ENCODE data around the gene PSMB11. TPM values are rescaled to one million over a fixed set of nuclear protein-coding genes. Genes with fewer than 3 reads are reported as not detected.

The PSMB11 gene
- total and polyA plus RNA-seq, 2 donors (not counting 1 experiment from before 2014, with no cell fraction given) = not detected

GRCh38 chr14:23043754-23044153 lies 1.7 kb downstream of the PSMB11 start:
- H4K20me1 ChIP-seq (ENCODE audit: control insufficient read depth, insufficient read depth, low read length, poor library complexity, severe bottlenecking) = no peaks in the 10 kb centered on the region
- no peak overlapping the region for H3K27ac ChIP-seq (ENCODE audit: low read length in 2 of 2)
- H3K4me1 Mint-ChIP-seq = no peaks in the 10 kb centered on the region
- H3K9ac ChIP-seq (ENCODE audit: low read length) = no peak overlapping the region
- peaks cover 0 to 4% (median 0%) of the 10 kb centered on the region in 4 experiments for H3K27me3 ChIP-seq (replicated peaks in 1 of 4; ENCODE audit: control extremely low read depth in 1 of 4, control insufficient read depth in 3 of 4, insufficient read depth in 4 of 4, low read length in 3 of 4)
- H3K4me1 ChIP-seq (ENCODE audit: control insufficient read depth in 2 of 2, insufficient read depth in 2 of 2, low read length in 2 of 2) = no peaks in the 10 kb centered on the region
- ATAC-seq (ENCODE audit: low read depth) = no peak
- no peaks in the 10 kb centered on the region for H3K79me2 ChIP-seq (ENCODE audit: control insufficient read depth, insufficient read depth, low read length)
- intact Hi-C loops (cut with micrococcal nuclease) = no loop called here
- no peaks in the 10 kb centered on the region for H3K9me3 Mint-ChIP-seq (ENCODE audit: insufficient read depth)
- H3K4me3 ChIP-seq (ENCODE audit: control extremely low read depth in 1 of 5, extremely low read depth in 1 of 5, insufficient read depth in 1 of 5, low read depth in 2 of 5, low read length in 4 of 5) = no peak overlapping the region
- CTCF ChIA-PET = no interaction called here
- no peak overlapping the region for H3K4me2 ChIP-seq (replicated peaks; ENCODE audit: low read depth, low read length, poor library complexity, severe bottlenecking)
- H3K9me3 ChIP-seq (ENCODE audit: control extremely low read depth in 1 of 3, control insufficient read depth in 2 of 3, insufficient read depth in 1 of 3, low read length in 2 of 3) = no peaks in the 10 kb centered on the region
- WGBS (ENCODE audit: insufficient coverage) = 100% methylated on average over 2 of the region's 3 CpGs
- no peaks in the 10 kb centered on the region for H3K27me3 Mint-ChIP-seq
- H3K4me3 Mint-ChIP-seq = no peak overlapping the region
- POLR2A ChIA-PET = no interaction called here
- H3K27ac Mint-ChIP-seq = no peak overlapping the region
- H3K36me3 ChIP-seq (replicated peaks in 1 of 2; ENCODE audit: control extremely low read depth in 1 of 2, control insufficient read depth in 1 of 2, extremely low read depth in 1 of 2, insufficient read depth in 2 of 2, low read length in 1 of 2) = no peaks in the 10 kb centered on the region
- no peak overlapping the region for H2AFZ ChIP-seq (ENCODE audit: insufficient read depth, low read depth, low read length, poor library complexity, severe bottlenecking)
- DNase-seq = no peak
- TF ChIP-seq EZH2 (IDR thresholded peaks at IDR 0.05; ENCODE audit: borderline replicate concordance, insufficient read depth, low read depth, low read length, poor library complexity, severe bottlenecking) = no peak
- TF ChIP-seq, protein P1, sequence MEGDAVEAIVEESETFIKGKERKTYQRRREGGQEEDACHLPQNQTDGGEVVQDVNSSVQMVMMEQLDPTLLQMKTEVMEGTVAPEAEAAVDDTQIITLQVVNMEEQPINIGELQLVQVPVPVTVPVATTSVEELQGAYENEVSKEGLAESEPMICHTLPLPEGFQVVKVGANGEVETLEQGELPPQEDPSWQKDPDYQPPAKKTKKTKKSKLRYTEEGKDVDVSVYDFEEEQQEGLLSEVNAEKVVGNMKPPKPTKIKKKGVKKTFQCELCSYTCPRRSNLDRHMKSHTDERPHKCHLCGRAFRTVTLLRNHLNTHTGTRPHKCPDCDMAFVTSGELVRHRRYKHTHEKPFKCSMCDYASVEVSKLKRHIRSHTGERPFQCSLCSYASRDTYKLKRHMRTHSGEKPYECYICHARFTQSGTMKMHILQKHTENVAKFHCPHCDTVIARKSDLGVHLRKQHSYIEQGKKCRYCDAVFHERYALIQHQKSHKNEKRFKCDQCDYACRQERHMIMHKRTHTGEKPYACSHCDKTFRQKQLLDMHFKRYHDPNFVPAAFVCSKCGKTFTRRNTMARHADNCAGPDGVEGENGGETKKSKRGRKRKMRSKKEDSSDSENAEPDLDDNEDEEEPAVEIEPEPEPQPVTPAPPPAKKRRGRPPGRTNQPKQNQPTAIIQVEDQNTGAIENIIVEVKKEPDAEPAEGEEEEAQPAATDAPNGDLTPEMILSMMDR (IDR thresholded peaks at IDR 0.05) = no peak

DNA sequence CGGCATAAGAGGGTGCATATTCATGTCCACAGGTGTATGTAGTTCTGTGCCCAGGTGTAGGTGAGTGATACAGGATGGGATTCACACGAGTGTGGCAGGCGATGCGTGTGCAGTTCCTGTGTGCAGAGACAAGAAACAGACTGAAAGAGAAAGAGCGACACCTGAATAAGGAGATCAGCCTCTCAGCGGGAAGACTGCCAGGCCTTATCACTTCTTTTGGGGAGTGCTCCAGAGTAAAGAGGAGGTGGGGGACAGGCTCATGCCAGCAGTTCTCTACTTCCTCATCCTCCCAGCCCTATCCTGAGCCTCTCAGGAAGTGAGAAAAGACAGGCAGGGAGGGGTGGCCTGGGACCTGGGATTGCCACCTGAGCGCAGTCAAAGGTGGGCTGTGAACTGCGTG lies 2.8 kb downstream of the PSMB11 start:
- no peaks in the 10 kb centered on the region for H3K36me3 ChIP-seq (replicated peaks in 1 of 2; ENCODE audit: control extremely low read depth in 1 of 2, control insufficient read depth in 1 of 2, extremely low read depth in 1 of 2, insufficient read depth in 2 of 2, low read length in 1 of 2)
- ATAC-seq (ENCODE audit: low read depth) = no peak
- H3K4me1 Mint-ChIP-seq = no peaks in the 10 kb centered on the region
- TF ChIP-seq, protein P1 (IDR thresholded peaks at IDR 0.05) = no peak
- TF ChIP-seq EZH2 (IDR thresholded peaks at IDR 0.05; ENCODE audit: borderline replicate concordance, insufficient read depth, low read depth, low read length, poor library complexity, severe bottlenecking) = no peak
- H3K9ac ChIP-seq (ENCODE audit: low read length) = no peak overlapping the region
- DNase-seq = no peak
- H3K4me2 ChIP-seq (replicated peaks; ENCODE audit: low read depth, low read length, poor library complexity, severe bottlenecking) = no peak overlapping the region
- no peaks in the 10 kb centered on the region for H4K20me1 ChIP-seq (ENCODE audit: control insufficient read depth, insufficient read depth, low read length, poor library complexity, severe bottlenecking)
- intact Hi-C loops (cut with micrococcal nuclease) = no loop called here
- H3K9me3 Mint-ChIP-seq (ENCODE audit: insufficient read depth) = no peaks in the 10 kb centered on the region
- H3K27me3 Mint-ChIP-seq = no peaks in the 10 kb centered on the region
- CTCF ChIA-PET = no interaction called here
- WGBS (ENCODE audit: insufficient coverage) = 94% methylated on average over 7 of the region's 8 CpGs
- H3K9me3 ChIP-seq (ENCODE audit: control extremely low read depth in 1 of 3, control insufficient read depth in 2 of 3, insufficient read depth in 1 of 3, low read length in 2 of 3) = no peaks in the 10 kb centered on the region
- H2AFZ ChIP-seq (ENCODE audit: insufficient read depth, low read depth, low read length, poor library complexity, severe bottlenecking) = no peak overlapping the region
- no peak overlapping the region for H3K27ac Mint-ChIP-seq
- no peak overlapping the region for H3K4me3 ChIP-seq (ENCODE audit: control extremely low read depth in 1 of 5, extremely low read depth in 1 of 5, insufficient read depth in 1 of 5, low read depth in 2 of 5, low read length in 4 of 5)
- POLR2A ChIA-PET = no interaction called here
- H3K4me1 ChIP-seq (ENCODE audit: control insufficient read depth in 2 of 2, insufficient read depth in 2 of 2, low read length in 2 of 2) = no peaks in the 10 kb centered on the region
- no peak overlapping the region for H3K27ac ChIP-seq (ENCODE audit: low read length in 2 of 2)
- H3K4me3 Mint-ChIP-seq = no peak overlapping the region
- peaks cover 0 to 4% (median 0%) of the 10 kb centered on the region in 4 experiments for H3K27me3 ChIP-seq (replicated peaks in 1 of 4; ENCODE audit: control extremely low read depth in 1 of 4, control insufficient read depth in 3 of 4, insufficient read depth in 4 of 4, low read length in 3 of 4)
- no peaks in the 10 kb centered on the region for H3K79me2 ChIP-seq (ENCODE audit: control insufficient read depth, insufficient read depth, low read length)
